HepG2 (cell line): ENCODE results near the gene MLNR. TPM values are rescaled to one million over a fixed set of nuclear protein-coding genes. Genes with fewer than 3 reads are reported as not detected.

Experiments
- ATAC-seq: fragments of 200-7000 bp; cut with Tn5 transposase; 3 replicates; pipeline ENCODE4 v1.9.1; 2020; ENCODE audit warnings: mild to moderate bottlenecking, moderate library complexity
- BruUV-seq: library from RNA; stranded (reverse); fragments of 400-500 nt; replicated peaks from 2 replicates; lab custom pipeline; 2021; lab: Mats Ljungman, UMichigan
- CTCF ChIA-PET: fragments of 300-600 bp; formaldehyde crosslinking; extraction: SDS; loops from one replicate; lab custom pipeline; 2021; ENCODE audit warnings: low total read pairs, inconsistent platforms, low intra/inter-chr PET ratio; lab: Yijun Ruan, JAX
- POLR2A ChIA-PET: fragments of 350-600 bp; sonication (Branson Sonifier 250); formaldehyde crosslinking; loops from one replicate; lab custom pipeline; 2020; ENCODE audit warnings: antibody characterized with exemption, inconsistent platforms; lab: Yijun Ruan, JAX
- DNase-seq: peaks from one replicate; pipeline ENCODE4 v3.0.0-alpha.2; 2015; ENCODE audit warnings: low spot score
- FAIRE-seq: peaks from 3 replicates; lab custom pipeline; 2011; peaks lifted over from hg19 to GRCh38; lab: Jason Lieb, UNC
- H2AFZ ChIP-seq: one replicate; pipeline ENCODE4 v1.6.1; 2011; ENCODE audit warnings: low read length, inconsistent platforms
- H3K27ac ChIP-seq: fragments of 300-600 bp; 3 replicates; pipeline ENCODE4 v1.8.0; 2011; ENCODE audit warnings: mixed run types, mild to moderate bottlenecking, mixed read lengths, low read length, inconsistent platforms; ENCODE audit not compliant: insufficient read depth; ENCODE audit errors: extremely low read length
- H3K27me3 ChIP-seq, 2 experiments: fragments of 200-600 bp in 1 of 2; 2 replicates in 1 of 2; 3 replicates in 1 of 2; pipeline versions ENCODE4 v1.6.0 to v1.8.0; 2011; ENCODE audit warnings: low read length in 2 of 2, mild to moderate bottlenecking in 2 of 2, moderate library complexity in 2 of 2, inconsistent platforms in 1 of 2; ENCODE audit not compliant: insufficient read depth in 2 of 2, control insufficient read depth in 1 of 2
- H3K36me3 ChIP-seq, 2 experiments: fragments of 200-600 bp in 1 of 2; replicated peaks in 1 of 2; 2 replicates in 1 of 2; 3 replicates in 1 of 2; pipeline versions ENCODE4 v1.5.1 to v1.8.0; 2011; ENCODE audit warnings: low read length in 2 of 2, inconsistent platforms in 1 of 2; ENCODE audit not compliant: insufficient read depth in 2 of 2, control insufficient read depth in 1 of 2
- H3K4me1 ChIP-seq: 2 replicates; pipeline ENCODE4 v1.5.1; 2012; ENCODE audit warnings: low read length, inconsistent platforms; ENCODE audit not compliant: insufficient read depth
- H3K4me2 ChIP-seq: 2 replicates; pipeline ENCODE4 v1.6.0; 2011; ENCODE audit warnings: low read depth, low read length, inconsistent platforms
- H3K4me3 ChIP-seq, 3 experiments: fragments of 200-600 bp in 1 of 3; sonication (generic), shearing (Covaris generic) in 1 of 3; replicated peaks in 1 of 3; 2 replicates each; pipeline ENCODE4 v1.5.1; 2011 to 2016; ENCODE audit warnings: low read length in 3 of 3, inconsistent platforms in 2 of 3, low read depth in 2 of 3, mild to moderate bottlenecking in 2 of 3, control low read depth in 1 of 3, mixed read lengths in 1 of 3; ENCODE audit not compliant: insufficient read depth in 1 of 3
- H3K79me2 ChIP-seq: one replicate; pipeline ENCODE4 v1.6.1; 2011; ENCODE audit warnings: low read length, inconsistent platforms; ENCODE audit not compliant: insufficient read depth
- H3K9ac ChIP-seq: 2 replicates; pipeline ENCODE4 v1.6.0; 2011; ENCODE audit warnings: mild to moderate bottlenecking, low read depth, low read length, inconsistent platforms; ENCODE audit not compliant: insufficient read depth
- H3K9me3 ChIP-seq: 2 replicates; pipeline ENCODE4 v1.5.1; 2012; ENCODE audit warnings: mild to moderate bottlenecking, low read length
- H4K20me1 ChIP-seq: 2 replicates; pipeline ENCODE4 v1.6.0; 2011; ENCODE audit warnings: inconsistent platforms, mild to moderate bottlenecking, low read length, moderate library complexity; ENCODE audit not compliant: insufficient read depth
- ATF1 ChIP-seq: IDR thresholded peaks from 2 replicates; pipeline ENCODE4 v1.6.1; 2016; ENCODE audit warnings: mild to moderate bottlenecking, control low read depth
- CBFB ChIP-seq: sonication (generic); formaldehyde crosslinking; IDR thresholded peaks from 2 replicates; pipeline ENCODE4 v1.4.0; 2020; ENCODE audit warnings: missing genetic modification reagents
- CREB1 ChIP-seq, 2 experiments: fragments of 450-650 bp in 1 of 2; IDR thresholded peaks; 2 replicates each; pipeline ENCODE4 v1.6.1; 2016 to 2017; ENCODE audit warnings: control low read depth in 1 of 2, mild to moderate bottlenecking in 1 of 2, missing compliant biosample characterization in 1 of 2, missing genetic modification characterization in 1 of 2
- MEIS2 ChIP-seq: sonication (generic); formaldehyde crosslinking; IDR thresholded peaks from 2 replicates; pipeline ENCODE4 v1.9.0; 2021; ENCODE audit warnings: mild to moderate bottlenecking, missing genetic modification reagents
- NFE2L2 ChIP-seq: fragments of 150-350 bp; IDR thresholded peaks from 2 replicates; pipeline ENCODE4 v1.6.1; 2014; ENCODE audit warnings: low read length
- NFIC ChIP-seq: IDR thresholded peaks from 2 replicates; pipeline ENCODE4 v1.6.1; 2012; ENCODE audit warnings: mild to moderate bottlenecking, low read length, inconsistent platforms
- PAX8 ChIP-seq: sonication (generic); formaldehyde crosslinking; IDR thresholded peaks from 2 replicates; pipeline ENCODE4 v1.8.0; 2022; ENCODE audit warnings: mild to moderate bottlenecking, missing genetic modification reagents, borderline replicate concordance
- TEAD3 ChIP-seq: optimal IDR thresholded peaks from 2 replicates; pipeline ENCODE3; 2016; ENCODE audit warnings: borderline replicate concordance
- XBP1 ChIP-seq: sonication (generic); formaldehyde crosslinking; IDR thresholded peaks from 2 replicates; pipeline ENCODE4 v1.5.0; 2020; ENCODE audit warnings: missing genetic modification reagents
- ZNF24 ChIP-seq: fragments of 450-650 bp; IDR thresholded peaks from 2 replicates; pipeline ENCODE4 v1.6.1; 2017; ENCODE audit warnings: antibody characterized with exemption, mild to moderate bottlenecking
- ZNF441 ChIP-seq: sonication (generic); formaldehyde crosslinking; IDR thresholded peaks from 2 replicates; pipeline ENCODE4 v1.7.0; 2021; ENCODE audit warnings: missing genetic modification reagents, borderline replicate concordance
- ZNF530 ChIP-seq: sonication (generic); formaldehyde crosslinking; IDR thresholded peaks from 2 replicates; pipeline ENCODE4 v1.5.0; 2020; ENCODE audit warnings: low read depth, mild to moderate bottlenecking, missing genetic modification reagents
- ZNF562 ChIP-seq: sonication (generic); formaldehyde crosslinking; IDR thresholded peaks from 2 replicates; pipeline ENCODE4 v1.8.0; 2022; ENCODE audit warnings: missing genetic modification reagents, borderline replicate concordance
- ZNF644 ChIP-seq: IDR thresholded peaks from 2 replicates; pipeline ENCODE4 v1.6.1; 2016; ENCODE audit warnings: low read depth
- ZNF678 ChIP-seq: sonication (generic); formaldehyde crosslinking; IDR thresholded peaks from 2 replicates; pipeline ENCODE4 v1.4.0; 2020; ENCODE audit warnings: mild to moderate bottlenecking, missing genetic modification reagents
- ZNF709 ChIP-seq: sonication (generic); formaldehyde crosslinking; IDR thresholded peaks from 2 replicates; pipeline ENCODE4 v1.5.0; 2020; ENCODE audit warnings: mild to moderate bottlenecking, missing genetic modification reagents
- ZNF713 ChIP-seq: sonication (generic); formaldehyde crosslinking; IDR thresholded peaks from 2 replicates; pipeline ENCODE4 v1.4.0; 2020; ENCODE audit warnings: mild to moderate bottlenecking, missing genetic modification reagents
- ZNF790 ChIP-seq: sonication (generic); formaldehyde crosslinking; IDR thresholded peaks from 2 replicates; pipeline ENCODE4 v1.8.0; 2022; ENCODE audit warnings: missing genetic modification reagents, mild to moderate bottlenecking, borderline replicate concordance
- WGBS: methylation state at CpG from one replicate; pipeline ENCODE4 v1.1.6; 2017; ENCODE audit warnings: low lambda C conversion rate; 5-methylcytosine and 5-hydroxymethylcytosine counted together
- in situ Hi-C: cut with HindIII; loops from 2 replicates; pipeline ENCODE4 v1.10.0; 2017; ENCODE audit warnings: low pct_unique_long_range_greater_than_20kb; ENCODE audit not compliant: extremely low pct_ligation_motif_present
- intact Hi-C: fragments of 100-400 bp; cut with micrococcal nuclease; formaldehyde crosslinking; loops from one replicate; pipeline ENCODE4 v1.10.0; 2022; ENCODE audit not compliant: unreplicated experiment
- polyA plus RNA-seq, 8 experiments: library from polyadenylated mRNA; depleted of rRNA in 3 of 8; stranded (reverse) in 7 of 8; unstranded in 1 of 8; fragments of >200 nt; fragmentation: Illumina TruSeq in 4 of 8; extraction: Trizol in 4 of 8; gene quantifications; 2 replicates each; pipeline versions ENCODE4 v1.2.1 to v1.2.3, GENCODE V29; 2011 to 2016; ENCODE audit warnings: low read depth in 4 of 8, missing spikeins in 1 of 8, mixed read lengths in 1 of 8; ENCODE audit not compliant: insufficient read depth in 1 of 8
- total RNA-seq, 5 experiments: library from RNA; depleted of rRNA; stranded (reverse); fragments of >200 nt; fragmentation: Illumina TruSeq; extraction: Trizol; gene quantifications; 2 replicates each; pipeline ENCODE4 v1.2.3, GENCODE V29; 2016; ENCODE audit warnings: low read depth in 1 of 5
- TF ChIP-seq, protein P1 (sequence below): sonication (generic); formaldehyde crosslinking; IDR thresholded peaks from 2 replicates; pipeline ENCODE4 v1.5.1; 2020; ENCODE audit warnings: mild to moderate bottlenecking, missing genetic modification reagents, borderline replicate concordance

MLNR gene
- total and polyA plus RNA-seq, 2 of the 13 experiments (the other 11 are each of a cell fraction or from before 2014, with no cell fraction given): 0.46 TPM; not detected in 1

- DNase-seq (no peak), ATAC-seq (no peak), FAIRE-seq (no peak)
- H3K79me2 ChIP-seq: no peaks in the 10 kb centered on the region
- no peaks in the 10 kb centered on the region for H3K9me3 ChIP-seq
- no peak overlapping the region for H3K9ac ChIP-seq
- intact Hi-C loops (no loop called here), in situ Hi-C loops (no loop called here)
- BruUV-seq: no TSS peak
- H3K27me3 ChIP-seq: no peaks in the 10 kb centered on the region
- H3K4me3 ChIP-seq: no peak overlapping the region
- H3K27ac ChIP-seq: no peak overlapping the region
- POLR2A ChIA-PET: no interaction called here
- WGBS: 72% methylated on average over 2 of the region's 2 CpGs
- no peak overlapping the region for H2AFZ ChIP-seq
- CTCF ChIA-PET: no interaction called here
- H3K36me3 ChIP-seq: no peaks in the 10 kb centered on the region
- H3K4me1 ChIP-seq: no peaks in the 10 kb centered on the region
- TF ChIP-seq ZNF24: no peak
- no peak for TF ChIP-seq ZNF713 (CRISPR knock-in tag)
- TF ChIP-seq CREB1 (IDR thresholded peaks at IDR 0.05): no peak
- TF ChIP-seq CREB1 (CRISPR knock-in tag; IDR thresholded peaks at IDR 0.05): no peak
- TF ChIP-seq TEAD3: no peak
- no peak for TF ChIP-seq ZNF644 (CRISPR knock-in tag)
- TF ChIP-seq, protein P1, sequence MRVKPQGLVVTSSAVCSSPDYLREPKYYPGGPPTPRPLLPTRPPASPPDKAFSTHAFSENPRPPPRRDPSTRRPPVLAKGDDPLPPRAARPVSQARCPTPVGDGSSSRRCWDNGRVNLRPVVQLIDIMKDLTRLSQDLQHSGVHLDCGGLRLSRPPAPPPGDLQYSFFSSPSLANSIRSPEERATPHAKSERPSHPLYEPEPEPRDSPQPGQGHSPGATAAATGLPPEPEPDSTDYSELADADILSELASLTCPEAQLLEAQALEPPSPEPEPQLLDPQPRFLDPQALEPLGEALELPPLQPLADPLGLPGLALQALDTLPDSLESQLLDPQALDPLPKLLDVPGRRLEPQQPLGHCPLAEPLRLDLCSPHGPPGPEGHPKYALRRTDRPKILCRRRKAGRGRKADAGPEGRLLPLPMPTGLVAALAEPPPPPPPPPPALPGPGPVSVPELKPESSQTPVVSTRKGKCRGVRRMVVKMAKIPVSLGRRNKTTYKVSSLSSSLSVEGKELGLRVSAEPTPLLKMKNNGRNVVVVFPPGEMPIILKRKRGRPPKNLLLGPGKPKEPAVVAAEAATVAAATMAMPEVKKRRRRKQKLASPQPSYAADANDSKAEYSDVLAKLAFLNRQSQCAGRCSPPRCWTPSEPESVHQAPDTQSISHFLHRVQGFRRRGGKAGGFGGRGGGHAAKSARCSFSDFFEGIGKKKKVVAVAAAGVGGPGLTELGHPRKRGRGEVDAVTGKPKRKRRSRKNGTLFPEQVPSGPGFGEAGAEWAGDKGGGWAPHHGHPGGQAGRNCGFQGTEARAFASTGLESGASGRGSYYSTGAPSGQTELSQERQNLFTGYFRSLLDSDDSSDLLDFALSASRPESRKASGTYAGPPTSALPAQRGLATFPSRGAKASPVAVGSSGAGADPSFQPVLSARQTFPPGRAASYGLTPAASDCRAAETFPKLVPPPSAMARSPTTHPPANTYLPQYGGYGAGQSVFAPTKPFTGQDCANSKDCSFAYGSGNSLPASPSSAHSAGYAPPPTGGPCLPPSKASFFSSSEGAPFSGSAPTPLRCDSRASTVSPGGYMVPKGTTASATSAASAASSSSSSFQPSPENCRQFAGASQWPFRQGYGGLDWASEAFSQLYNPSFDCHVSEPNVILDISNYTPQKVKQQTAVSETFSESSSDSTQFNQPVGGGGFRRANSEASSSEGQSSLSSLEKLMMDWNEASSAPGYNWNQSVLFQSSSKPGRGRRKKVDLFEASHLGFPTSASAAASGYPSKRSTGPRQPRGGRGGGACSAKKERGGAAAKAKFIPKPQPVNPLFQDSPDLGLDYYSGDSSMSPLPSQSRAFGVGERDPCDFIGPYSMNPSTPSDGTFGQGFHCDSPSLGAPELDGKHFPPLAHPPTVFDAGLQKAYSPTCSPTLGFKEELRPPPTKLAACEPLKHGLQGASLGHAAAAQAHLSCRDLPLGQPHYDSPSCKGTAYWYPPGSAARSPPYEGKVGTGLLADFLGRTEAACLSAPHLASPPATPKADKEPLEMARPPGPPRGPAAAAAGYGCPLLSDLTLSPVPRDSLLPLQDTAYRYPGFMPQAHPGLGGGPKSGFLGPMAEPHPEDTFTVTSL (CRISPR knock-in tag): no peak
- no peak for TF ChIP-seq ZNF709 (CRISPR knock-in tag)
- no peak for TF ChIP-seq ATF1 (CRISPR knock-in tag)
- TF ChIP-seq XBP1 (CRISPR knock-in tag): no peak
- no peak for TF ChIP-seq ZNF530 (CRISPR knock-in tag)
- no peak for TF ChIP-seq ZNF562 (CRISPR knock-in tag)
- TF ChIP-seq NFIC: no peak
- no peak for TF ChIP-seq ZNF678 (CRISPR knock-in tag)
- no peak for TF ChIP-seq MEIS2 (CRISPR knock-in tag)
- no peak for TF ChIP-seq NFE2L2
- TF ChIP-seq ZNF441 (CRISPR knock-in tag): no peak
- TF ChIP-seq CBFB (CRISPR knock-in tag): no peak
- TF ChIP-seq ZNF790 (CRISPR knock-in tag): no peak
- TF ChIP-seq PAX8 (CRISPR knock-in tag): no peak
- no peaks in the 10 kb centered on the region for H4K20me1 ChIP-seq
- H3K4me2 ChIP-seq: no peak overlapping the region
These were observed 18.5 kb downstream of the MLNR start for GRCh38 chr13:49238621-49239020.
